K562 (cell line): ENCODE results near the gene ARRDC5.

Source experiments
- BDP1 ChIP-seq: IDR thresholded peaks from 3 replicates; pipeline ENCODE4 v1.6.1; 2011; ENCODE audit not compliant: insufficient read length, insufficient read depth
- GABPB1 ChIP-seq: sonication (generic); formaldehyde crosslinking; IDR thresholded peaks from 2 replicates; pipeline ENCODE4 v1.8.0; 2022; ENCODE audit warnings: mild to moderate bottlenecking, missing genetic modification reagents
- IRF1 ChIP-seq: sonication (generic); formaldehyde crosslinking; IDR thresholded peaks from 2 replicates; pipeline ENCODE4 v1.8.0; 2022; ENCODE audit warnings: missing genetic modification reagents, mild to moderate bottlenecking, borderline replicate concordance
- MAFK ChIP-seq: IDR thresholded peaks from 2 replicates; pipeline ENCODE4 v1.6.1; 2011; ENCODE audit warnings: low read length, improper control_type of control experiment
- MTF1 ChIP-seq: fragments of 250-450 bp; sonication (Bioruptor Pico); IDR thresholded peaks from 2 replicates; pipeline ENCODE4 v1.9.0; 2021; ENCODE audit warnings: moderate library complexity, mild to moderate bottlenecking, inconsistent platforms, borderline replicate concordance
- RFX5 ChIP-seq: IDR thresholded peaks from 2 replicates; pipeline ENCODE4 v1.6.1; 2011; ENCODE audit warnings: low read depth, mild to moderate bottlenecking, improper control_type of control experiment, low read length
- SP1 ChIP-seq: sonication (generic); formaldehyde crosslinking; IDR thresholded peaks from 2 replicates; pipeline ENCODE4 v1.8.1; 2022; ENCODE audit warnings: mild to moderate bottlenecking, missing genetic modification reagents
- THAP12 ChIP-seq: fragments of 250-450 bp; sonication (Bioruptor Pico); IDR thresholded peaks from 2 replicates; pipeline ENCODE4 v1.9.0; 2021; ENCODE audit warnings: mild to moderate bottlenecking, inconsistent platforms
- ZC3H11A ChIP-seq: IDR thresholded peaks from 2 replicates; pipeline ENCODE4 v1.6.1; 2012; ENCODE audit warnings: low read depth, low read length, improper control_type of control experiment
- ZNF395 ChIP-seq: fragments of 200-800 bp; sonication (Bioruptor generic); IDR thresholded peaks from 2 replicates; pipeline ENCODE4 v1.6.1; 2017; ENCODE audit warnings: missing genetic modification characterization, missing compliant biosample characterization

- TF ChIP-seq BDP1: no peak
- TF ChIP-seq SP1: no peak
- TF ChIP-seq THAP12 (CRISPR knock-in tag): no peak
- TF ChIP-seq MAFK: no peak
- no peak for TF ChIP-seq MTF1 (CRISPR knock-in tag)
- no peak for TF ChIP-seq RFX5
- TF ChIP-seq IRF1 (CRISPR knock-in tag): no peak
- TF ChIP-seq ZC3H11A: no peak
- TF ChIP-seq GABPB1: no peak
- no peak for TF ChIP-seq ZNF395 (CRISPR knock-in tag)
These were observed 9.3 kb upstream of the ARRDC5 start for GRCh38 chr19:4911786-4912672.
